GM23338 (cell line): ENCODE data around the gene PALLD. TPM values are rescaled to one million over a fixed set of nuclear protein-coding genes. Genes with fewer than 3 reads are reported as not detected.

Experiments used
- ATAC-seq: fragments of 200-7000 bp; cut with Tn5 transposase; 3 replicates; pipeline ENCODE4 v1.9.1; 2020
- DNase-seq: peaks from one replicate; pipeline ENCODE4 v3.0.0-alpha.2; 2015; ENCODE audit warnings: low spot score
- H2AFZ ChIP-seq: fragments of 200-600 bp; sonication (generic); 2 replicates; pipeline ENCODE4 v1.8.0; 2016; ENCODE audit warnings: antibody characterized with exemption, mild to moderate bottlenecking, moderate library complexity
- H3F3A ChIP-seq: fragments of 200-600 bp; sonication (generic); replicated peaks from 2 replicates; pipeline ENCODE4 v1.8.0; 2017; ENCODE audit warnings: antibody characterized with exemption, mixed run types, low read depth
- H3K27ac ChIP-seq: fragments of 200-600 bp; sonication (generic); 2 replicates; pipeline ENCODE4 v1.6.1; 2016; ENCODE audit warnings: low read depth
- H3K27me3 ChIP-seq: fragments of 200-600 bp; sonication (generic); 2 replicates; pipeline ENCODE4 v1.8.0; 2016; ENCODE audit warnings: mild to moderate bottlenecking, mixed run types, moderate library complexity; ENCODE audit not compliant: insufficient read depth
- H3K36me3 ChIP-seq: fragments of 200-600 bp; sonication (generic); 2 replicates; pipeline ENCODE4 v1.8.0; 2016; ENCODE audit warnings: mild to moderate bottlenecking; ENCODE audit not compliant: insufficient read depth
- H3K4me1 ChIP-seq: fragments of 200-600 bp; sonication (generic); 2 replicates; pipeline ENCODE4 v1.8.0; 2016; ENCODE audit warnings: mild to moderate bottlenecking, moderate library complexity; ENCODE audit not compliant: insufficient read depth
- H3K4me2 ChIP-seq: fragments of 200-600 bp; sonication (generic); 2 replicates; pipeline ENCODE4 v1.7.1; 2017; ENCODE audit warnings: mixed run types
- H3K4me3 ChIP-seq: fragments of 200-600 bp; sonication (generic); 2 replicates; pipeline ENCODE4 v1.6.1; 2016; ENCODE audit warnings: mixed run types
- H3K79me2 ChIP-seq: fragments of 200-600 bp; sonication (generic); replicated peaks from 2 replicates; pipeline ENCODE4 v1.8.0; 2017; ENCODE audit warnings: mild to moderate bottlenecking; ENCODE audit not compliant: insufficient read depth
- H3K9me2 ChIP-seq: fragments of 200-600 bp; sonication (generic); 2 replicates; pipeline ENCODE4 v1.8.0; 2017; ENCODE audit not compliant: insufficient read depth
- H4K20me1 ChIP-seq: fragments of 200-600 bp; sonication (generic); replicated peaks from 2 replicates; pipeline ENCODE4 v1.8.0; 2017; ENCODE audit warnings: mild to moderate bottlenecking; ENCODE audit not compliant: insufficient read depth
- H3K27ac Mint-ChIP-seq: 2 replicates; pipeline ENCODE4 v1.8.0; 2020; ENCODE audit warnings: inconsistent platforms, mild to moderate bottlenecking, moderate library complexity, mixed read lengths
- H3K27me3 Mint-ChIP-seq: 3 replicates; pipeline ENCODE4 v1.8.0; 2022; ENCODE audit warnings: low read depth, mild to moderate bottlenecking, moderate library complexity, mixed read lengths, inconsistent platforms; ENCODE audit not compliant: insufficient read depth, poor library complexity
- H3K36me3 Mint-ChIP-seq: 3 replicates; pipeline ENCODE4 v1.8.0; 2021; ENCODE audit warnings: low read depth, mild to moderate bottlenecking, inconsistent platforms, moderate library complexity, mixed read lengths
- H3K4me1 Mint-ChIP-seq: 3 replicates; pipeline ENCODE4 v1.8.0; 2020; ENCODE audit warnings: mild to moderate bottlenecking, inconsistent platforms, mixed read lengths
- H3K4me3 Mint-ChIP-seq: 3 replicates; pipeline ENCODE4 v1.8.0; 2021; ENCODE audit warnings: moderate library complexity, mild to moderate bottlenecking, inconsistent platforms, mixed read lengths
- H3K9me3 Mint-ChIP-seq: 3 replicates; pipeline ENCODE4 v1.8.0; 2020; ENCODE audit warnings: moderate library complexity, mild to moderate bottlenecking, inconsistent platforms, mixed read lengths
- CREB1 ChIP-seq: fragments of 250-450 bp; sonication (Bioruptor Pico); IDR thresholded peaks from 2 replicates; pipeline ENCODE4 v1.5.0; 2020; ENCODE audit warnings: low read depth, mild to moderate bottlenecking, moderate library complexity
- ETS1 ChIP-seq: IDR thresholded peaks from 2 replicates; pipeline ENCODE4 v1.6.1; 2016; ENCODE audit warnings: antibody characterized with exemption
- EZH2 ChIP-seq: fragments of 200-600 bp; sonication (generic); IDR thresholded peaks from one replicate; pipeline ENCODE4 v1.8.0; 2017; ENCODE audit warnings: antibody characterized with exemption, mild to moderate bottlenecking, low read depth; ENCODE audit not compliant: unreplicated experiment
- EZH2phosphoT487 ChIP-seq: fragments of 200-600 bp; sonication (generic); IDR thresholded peaks from one replicate; pipeline ENCODE4 v1.8.1; 2018; ENCODE audit warnings: antibody characterized with exemption; ENCODE audit not compliant: unreplicated experiment
- JUNB ChIP-seq: IDR thresholded peaks from one replicate; pipeline ENCODE4 v1.6.1; 2016; ENCODE audit warnings: antibody characterized with exemption; ENCODE audit not compliant: unreplicated experiment
- NANOG ChIP-seq: IDR thresholded peaks from 2 replicates; pipeline ENCODE4 v1.6.1; 2016; ENCODE audit warnings: antibody characterized with exemption, borderline replicate concordance
- POLR2AphosphoS5 ChIP-seq: IDR thresholded peaks from 2 replicates; pipeline ENCODE4 v1.6.1; 2016; ENCODE audit warnings: antibody characterized with exemption, low read depth
- REST ChIP-seq: IDR thresholded peaks from one replicate; pipeline ENCODE4 v1.6.1; 2018; ENCODE audit warnings: antibody characterized with exemption; ENCODE audit not compliant: unreplicated experiment
- STAT1 ChIP-seq: IDR thresholded peaks from one replicate; pipeline ENCODE4 v1.6.1; 2016; ENCODE audit warnings: antibody characterized with exemption; ENCODE audit not compliant: unreplicated experiment
- ZNF114 ChIP-seq: fragments of 250-450 bp; sonication (Bioruptor Pico); IDR thresholded peaks from 2 replicates; pipeline ENCODE4 v1.5.0; 2020; ENCODE audit warnings: mild to moderate bottlenecking, moderate library complexity
- ZNF331 ChIP-seq: fragments of 250-450 bp; sonication (Bioruptor Pico); IDR thresholded peaks from 2 replicates; pipeline ENCODE4 v1.5.0; 2020; ENCODE audit warnings: low read depth, mild to moderate bottlenecking, moderate library complexity
- ZNF462 ChIP-seq: fragments of 250-450 bp; sonication (Bioruptor Pico); IDR thresholded peaks from 2 replicates; pipeline ENCODE4 v1.5.0; 2020; ENCODE audit warnings: mild to moderate bottlenecking, moderate library complexity
- polyA plus RNA-seq: library from polyadenylated mRNA; unstranded; fragments of >200 nt; fragmentation: Nextera tagmentation; extraction: Ambion mirVana; gene quantifications from 2 replicates; pipeline ENCODE4 v1.2.1, GENCODE V29; 2016
- total RNA-seq: library from RNA; depleted of rRNA; stranded (reverse); fragments of >200 nt; shearing (Covaris generic); gene quantifications from 2 replicates; pipeline ENCODE4 v1.2.3, GENCODE V29; 2014

PALLD gene
- total and polyA plus RNA-seq, 2 experiments from 2014 or later = 13.1 to 30.2 TPM

GRCh38 chr4:168880072-168880675, 383.3 kb downstream of the PALLD start:
- no peaks in the 10 kb centered on the region for H3K79me2 ChIP-seq

More at GRCh38 chr4:168880072-168880675, 383.3 kb downstream of the PALLD start:
- Histone ChIP-seq H3K9me2 (no peaks in the 10 kb centered on the region), H3K4me1 (no peaks in the 10 kb centered on the region), H3K4me3 (no peak overlapping the region), H2AFZ (no peak overlapping the region), H4K20me1 (no peaks in the 10 kb centered on the region), H3K27ac (no peak overlapping the region), H3K27me3 (peaks cover 36% of the 10 kb centered on the region), H3F3A (no peaks in the 10 kb centered on the region), H3K36me3 (no peaks in the 10 kb centered on the region), H3K4me2 (no peak overlapping the region)
- ATAC-seq = no peak
- peaks cover 12% of the 10 kb centered on the region for H3K4me1 Mint-ChIP-seq
- H3K4me3 Mint-ChIP-seq = no peak overlapping the region
- peaks cover 13% of the 10 kb centered on the region for H3K36me3 Mint-ChIP-seq
- no peak overlapping the region for H3K27ac Mint-ChIP-seq
- TF ChIP-seq ETS1 = no peak
- no peak for TF ChIP-seq STAT1
- TF ChIP-seq CREB1 (CRISPR knock-in tag) = no peak
- no peak for TF ChIP-seq JUNB
- no peak for TF ChIP-seq ZNF114 (CRISPR knock-in tag)
- no peak for TF ChIP-seq EZH2phosphoT487
- TF ChIP-seq ZNF462 (CRISPR knock-in tag) = no peak
- no peak for TF ChIP-seq REST
- no peak for TF ChIP-seq ZNF331 (CRISPR knock-in tag)
- no peak for TF ChIP-seq EZH2
- TF ChIP-seq POLR2AphosphoS5 = no peak
- TF ChIP-seq NANOG = no peak
- H3K27me3 Mint-ChIP-seq = peaks cover 5% of the 10 kb centered on the region
- no peak for DNase-seq
- no peaks in the 10 kb centered on the region for H3K9me3 Mint-ChIP-seq
